Thyroid gland (tissue), 4 donors: ENCODE data around the gene TAOK3. TPM values are rescaled to one million over a fixed set of nuclear protein-coding genes. Genes with fewer than 3 reads are reported as not detected.
"Not testable (repeated sequence)": the region's sequence is repeated elsewhere in the genome, so short reads cannot be mapped to it uniquely, and the experiment has no call there.

ENCODE experiments used
- DNase-seq, 2 donors: peaks; one replicate each; pipeline ENCODE4 v3.0.0-alpha.2; 2019
- H3K27ac ChIP-seq, 3 donors: fragments of 200-600 bp; sonication (generic); 1 replicate in 2 of 3; 2 replicates in 1 of 3; pipeline ENCODE4 v1.5.1; 2016 to 2019; ENCODE audit warnings: mild to moderate bottlenecking in 1 of 3, moderate library complexity in 1 of 3
- H3K27me3 ChIP-seq: fragments of 200-600 bp; sonication (generic); one replicate; pipeline ENCODE4 v1.5.1; 2019
- H3K36me3 ChIP-seq, 2 donors: fragments of 200-600 bp; sonication (generic); one replicate each; pipeline ENCODE4 v1.5.1; 2016 to 2019
- H3K4me1 ChIP-seq, 2 donors: fragments of 200-600 bp; sonication (generic); one replicate each; pipeline ENCODE4 v1.5.1; 2017 to 2019
- H3K4me3 ChIP-seq, 3 donors: fragments of 200-600 bp; sonication (generic); replicated peaks in 1 of 3; 1 replicate in 2 of 3; 2 replicates in 1 of 3; pipeline ENCODE4 v1.5.1; 2016; ENCODE audit warnings: mild to moderate bottlenecking in 1 of 3
- H3K9me3 ChIP-seq: fragments of 200-600 bp; sonication (generic); one replicate; pipeline ENCODE4 v1.5.1; 2017
- CTCF ChIP-seq, 6 experiments: fragments of 200-600 bp in 3 of 6; fragments of 450-650 bp in 3 of 6; sonication (generic) in 3 of 6; IDR thresholded peaks; one replicate each; pipeline ENCODE4 v1.5.1; 2016 to 2019; ENCODE audit warnings: antibody characterized with exemption in 6 of 6, mild to moderate bottlenecking in 2 of 6, inconsistent platforms in 1 of 6, moderate library complexity in 1 of 6
- POLR2A ChIP-seq, 2 donors: fragments of 450-650 bp; IDR thresholded peaks; one replicate each; pipeline ENCODE4 v1.6.1; 2017; ENCODE audit warnings: antibody characterized with exemption in 2 of 2, mild to moderate bottlenecking in 2 of 2, moderate library complexity in 1 of 2
- WGBS, 2 donors: methylation state at CpG; one replicate each; pipeline ENCODE4 v1.1.5; 2017; 5-methylcytosine and 5-hydroxymethylcytosine counted together
- intact Hi-C: fragments of 100-400 bp; cut with DNase I; formaldehyde crosslinking; loops from one replicate; pipeline ENCODE4 v1.15.1; 2023
- total RNA-seq, 4 donors: library from RNA; depleted of rRNA; stranded (reverse); fragments of >200 nt; gene quantifications; one replicate each; pipeline ENCODE4 v1.2.3, GENCODE V29; 2016

TAOK3 gene
- total RNA-seq, 4 donors from 2014 or later, result 38.4 to 65.3 (median 50.2) TPM

- intact Hi-C loops, result no loop called here
- Histone ChIP-seq H3K4me1 (peaks cover 8 to 14% of the 10 kb centered on the region in 2 donors), H3K4me3 (no peak overlapping the region), H3K36me3 (no peaks in the 10 kb centered on the region), H3K9me3 (no peaks in the 10 kb centered on the region), H3K27ac (no peak overlapping the region), H3K27me3 (no peaks in the 10 kb centered on the region)
- TF ChIP-seq CTCF (IDR thresholded peaks at IDR 0.05) (no peak), POLR2A (IDR thresholded peaks at IDR 0.05) (no peak)
- WGBS, 2 donors, result 27 to 40% methylated on average over 2 of the region's 2 CpGs
- no peak for DNase-seq
These were observed 61.0 kb downstream of the TAOK3 start for GRCh38 chr12:118311666-118312065.

GRCh38 chr12:118310320-118310719 is 62.4 kb downstream of the TAOK3 start:
- Histone ChIP-seq H3K4me3 (no peak overlapping the region), H3K4me1 (peaks cover 8 to 14% of the 10 kb centered on the region in 2 donors), H3K36me3 (no peaks in the 10 kb centered on the region), H3K27ac (no peak overlapping the region), H3K27me3 (no peaks in the 10 kb centered on the region), H3K9me3 (no peaks in the 10 kb centered on the region)
- no peak for TF ChIP-seq CTCF (IDR thresholded peaks at IDR 0.05)
- TF ChIP-seq POLR2A (IDR thresholded peaks at IDR 0.05), result no peak
- no peak for DNase-seq
- intact Hi-C loops, result no loop called here

GRCh38 chr12:118308006-118308405 is 64.7 kb downstream of the TAOK3 start:
- H3K27ac ChIP-seq, H3K4me3 ChIP-seq, H3K36me3 ChIP-seq, H3K9me3 ChIP-seq, H3K27me3 ChIP-seq, intact Hi-C loops, DNase-seq: not testable (repeated sequence)
- H3K4me1 ChIP-seq, result peaks cover 8 to 20% of the 10 kb centered on the region in 2 donors
- 81 to 87% methylated on average over 4 of the region's 4 CpGs for WGBS, 2 donors

GRCh38 chr12:118307069-118307954 is 65.4 kb downstream of the TAOK3 start:
- H3K4me3 ChIP-seq, result no peak overlapping the region
- no peaks in the 10 kb centered on the region for H3K27me3 ChIP-seq
- no peaks in the 10 kb centered on the region for H3K36me3 ChIP-seq
- WGBS, 2 donors, result 65 to 67% methylated on average over 8 of the region's 8 CpGs
- TF ChIP-seq POLR2A (IDR thresholded peaks at IDR 0.05), result no peak
- no peak for TF ChIP-seq CTCF (IDR thresholded peaks at IDR 0.05)
- intact Hi-C loops, result no loop called here
- H3K27ac ChIP-seq, result peak overlapping the region in 1 of 3 donors; percentile 13
- no peaks in the 10 kb centered on the region for H3K9me3 ChIP-seq
- no peak for DNase-seq
- peaks cover 9 to 13% of the 10 kb centered on the region in 2 donors for H3K4me1 ChIP-seq

GRCh38 chr12:118304093-118304492 is 68.6 kb downstream of the TAOK3 start:
- peaks cover 18% of the 10 kb centered on the region in 2 donors for H3K4me1 ChIP-seq
- intact Hi-C loops, result no loop called here

More at GRCh38 chr12:118304093-118304492, 68.6 kb downstream of the TAOK3 start:
- no peak overlapping the region for H3K27ac ChIP-seq
- H3K4me3 ChIP-seq, result no peak overlapping the region
- no peaks in the 10 kb centered on the region for H3K27me3 ChIP-seq
- no peaks in the 10 kb centered on the region for H3K36me3 ChIP-seq
- WGBS, 2 donors, result 62 to 68% methylated on average over 4 of the region's 4 CpGs
- H3K9me3 ChIP-seq, result no peaks in the 10 kb centered on the region
- no peak for DNase-seq
- TF ChIP-seq POLR2A (IDR thresholded peaks at IDR 0.05) (no peak), CTCF (IDR thresholded peaks at IDR 0.05) (no peak)
